Caki2 (cell line): ENCODE data around the gene SYNJ2. TPM values are rescaled to one million over a fixed set of nuclear protein-coding genes. Genes with fewer than 3 reads are reported as not detected.

Source experiments
- DNase-seq: peaks from one replicate; pipeline ENCODE4 v3.0.0-alpha.2; 2015; ENCODE audit warnings: low read depth
- in situ Hi-C: cut with HindIII; loops from 2 replicates; pipeline ENCODE4 v1.10.0; 2016; ENCODE audit warnings: low sequenced_read_pairs, low pct_unique_long_range_greater_than_20kb, mixed read lengths
- total RNA-seq: library from RNA; depleted of rRNA; stranded (reverse); fragments of >200 nt; shearing (Covaris generic); gene quantifications from 2 replicates; pipeline ENCODE4 v1.2.3, GENCODE V29; 2014; ENCODE audit warnings: low replicate concordance

SYNJ2 gene
- total RNA-seq, 1 experiment from 2014 or later = 21.3 TPM

- no peak for DNase-seq
- in situ Hi-C loops = no loop called here
Measured at GRCh38 chr6:158077676-158078075, 96.0 kb downstream of the SYNJ2 start.

- DNase-seq = no peak
- in situ Hi-C loops = no loop called here
Measured at GRCh38 chr6:158078320-158078719, 96.7 kb downstream of the SYNJ2 start.

- no peak for DNase-seq
- in situ Hi-C loops = no loop called here
Measured at GRCh38 chr6:158080849-158081656, 99.4 kb downstream of the SYNJ2 start.

- DNase-seq = no peak
- in situ Hi-C loops = no loop called here
Measured at GRCh38 chr6:158081657-158081935, 99.9 kb downstream of the SYNJ2 start.

GRCh38 chr6:158083455-158084325 is 102.0 kb downstream of the SYNJ2 start:
- in situ Hi-C loops = no loop called here

GRCh38 chr6:158085261-158086053 is 103.8 kb downstream of the SYNJ2 start:
- in situ Hi-C loops = no loop called here
- no peak for DNase-seq

More at GRCh38 chr6:158083455-158084325, 102.0 kb downstream of the SYNJ2 start:
- no peak for DNase-seq

GRCh38 chr6:158086054-158086503 is 104.4 kb downstream of the SYNJ2 start:
- in situ Hi-C loops = no loop called here
- no peak for DNase-seq

- in situ Hi-C loops = no loop called here
Measured at GRCh38 chr6:158086504-158087223, 105.0 kb downstream of the SYNJ2 start.

GRCh38 chr6:158087224-158087867 is 105.7 kb downstream of the SYNJ2 start:
- in situ Hi-C loops = no loop called here
- no peak for DNase-seq

More at GRCh38 chr6:158086504-158087223, 105.0 kb downstream of the SYNJ2 start:
- no peak for DNase-seq

GRCh38 chr6:158092806-158093205 is 111.1 kb downstream of the SYNJ2 start:
- no peak for DNase-seq
- in situ Hi-C loops = no loop called here

GRCh38 chr6:158095031-158095430 is 113.4 kb downstream of the SYNJ2 start:
- in situ Hi-C loops = no loop called here
- DNase-seq = no peak

GRCh38 chr6:158095671-158096070 is 114.0 kb downstream of the SYNJ2 start:
- in situ Hi-C loops = no loop called here

GRCh38 chr6:158103228-158103627 is 121.6 kb downstream of the SYNJ2 start:
- DNase-seq = no peak
- in situ Hi-C loops = no loop called here

More at GRCh38 chr6:158095671-158096070, 114.0 kb downstream of the SYNJ2 start:
- DNase-seq = no peak

GRCh38 chr6:158104696-158105095 is 123.0 kb downstream of the SYNJ2 start:
- DNase-seq = no peak
- in situ Hi-C loops = no loop called here

GRCh38 chr6:158109748-158110147 is 128.1 kb downstream of the SYNJ2 start:
- in situ Hi-C loops = no loop called here
- no peak for DNase-seq

GRCh38 chr6:158110986-158111385 is 129.3 kb downstream of the SYNJ2 start:
- in situ Hi-C loops = no loop called here
- DNase-seq = no peak

GRCh38 chr6:158111987-158112386 is 130.3 kb downstream of the SYNJ2 start:
- DNase-seq = no peak
- in situ Hi-C loops = no loop called here

- in situ Hi-C loops = no loop called here
- DNase-seq = no peak
Measured at GRCh38 chr6:158113802-158114201, 132.1 kb downstream of the SYNJ2 start.
